ENCODE measurements around the gene ZNF682. TPM values are rescaled to one million over a fixed set of nuclear protein-coding genes. Genes with fewer than 3 reads are reported as not detected.
A peak's percentile ranks its signal among the peaks of the same experiment; 100 is the strongest.
"Not testable (repeated sequence)": the region's sequence is repeated elsewhere in the genome, so short reads cannot be mapped to it uniquely, and the experiment has no call there.

ZNF682 gene
- polyA plus RNA-seq, 1 donor: 6.0 TPM

GRCh38 chr19:19997656-19998268, 41.5 kb downstream of the ZNF682 start:
- no peak for DNase-seq (ENCODE audit: low read depth)

- no peak for DNase-seq (ENCODE audit: low read depth)
Observed at GRCh38 chr19:19966862-19967261, 72.4 kb downstream of the ZNF682 start.

GRCh38 chr19:19966126-19966525, 73.2 kb downstream of the ZNF682 start:
- DNase-seq (ENCODE audit: low read depth): not testable (repeated sequence)

GRCh38 chr19:19964416-19964815, 74.9 kb downstream of the ZNF682 start:
- no peak for DNase-seq (ENCODE audit: low read depth)

GRCh38 chr19:19959151-19959799, 80.0 kb downstream of the ZNF682 start:
- peak; percentile 45 for DNase-seq (ENCODE audit: low read depth)

GRCh38 chr19:19957766-19958165, 81.5 kb downstream of the ZNF682 start:
- not testable (repeated sequence) for DNase-seq (ENCODE audit: low read depth)

- no peak for DNase-seq (ENCODE audit: low read depth)
Observed at GRCh38 chr19:19956434-19957075, 82.8 kb downstream of the ZNF682 start.

- DNase-seq (ENCODE audit: low read depth): no peak
Observed at GRCh38 chr19:19955208-19955607, 84.1 kb downstream of the ZNF682 start.

Other genes with a start within 250 kb of the ZNF682 start
- 20.8 TPM for gene ZNF506, start 217.8 kb downstream of the ZNF682 start, polyA plus RNA-seq (ENCODE audit: insufficient read length)
- 12.4 TPM for gene ZNF253, start 173.6 kb downstream of the ZNF682 start, polyA plus RNA-seq (ENCODE audit: insufficient read length)
- gene ZNF93, start 138.6 kb downstream of the ZNF682 start, polyA plus RNA-seq (ENCODE audit: insufficient read length): 11.5 TPM
- 4.2 TPM for gene ZNF90, start 38.5 kb upstream of the ZNF682 start, polyA plus RNA-seq (ENCODE audit: insufficient read length)
- 5.2 TPM for gene ZNF486, start 127.7 kb upstream of the ZNF682 start, polyA plus RNA-seq (ENCODE audit: insufficient read length)